Right lobe of liver (tissue), 6 donors: ENCODE measurements around the gene RPS3A. TPM values are rescaled to one million over a fixed set of nuclear protein-coding genes. Genes with fewer than 3 reads are reported as not detected.

Source experiments
- ATAC-seq, 4 donors: fragments of 200-7000 bp; cut with Tn5 transposase; one replicate each; pipeline ENCODE4 v1.9.1; 2020; ENCODE audit warnings: mild to moderate bottlenecking in 4 of 4, moderate library complexity in 4 of 4
- DNase-seq, 3 donors: peaks; one replicate each; pipeline ENCODE4 v3.0.0-alpha.2; 2020
- H3K27ac ChIP-seq, 3 donors: fragments of 200-600 bp; one replicate each; pipeline ENCODE4 v1.8.0; 2022
- H3K27me3 ChIP-seq, 2 donors: fragments of 200-600 bp; one replicate each; pipeline ENCODE4 v1.8.0; 2022
- H3K36me3 ChIP-seq, 4 donors: fragments of 200-600 bp; sonication (generic) in 1 of 4; one replicate each; pipeline versions ENCODE4 v1.5.1 to v1.8.0; 2017 to 2022; ENCODE audit warnings: control low read depth in 1 of 4
- H3K4me1 ChIP-seq, 4 donors: fragments of 200-600 bp; sonication (generic) in 1 of 4; one replicate each; pipeline versions ENCODE4 v1.5.1 to v1.8.0; 2017 to 2022; ENCODE audit warnings: control low read depth in 1 of 4
- H3K4me3 ChIP-seq, 3 donors: fragments of 200-600 bp; one replicate each; pipeline ENCODE4 v1.8.0; 2022
- H3K9me3 ChIP-seq, 4 donors: fragments of 200-600 bp; sonication (generic) in 1 of 4; one replicate each; pipeline versions ENCODE4 v1.5.1 to v1.8.0; 2017 to 2022; ENCODE audit warnings: control low read depth in 1 of 4
- POLR2A ChIP-seq: fragments of 450-650 bp; IDR thresholded peaks from one replicate; pipeline ENCODE4 v1.6.1; 2017; ENCODE audit warnings: antibody characterized with exemption, mild to moderate bottlenecking
- WGBS: methylation state at CpG from one replicate; pipeline ENCODE4 v1.1.6; 2018; ENCODE audit warnings: low coverage, low lambda C conversion rate; ENCODE audit not compliant: insufficient coverage; ENCODE audit errors: missing lambda C conversion rate; 5-methylcytosine and 5-hydroxymethylcytosine counted together
- intact Hi-C, 2 donors: fragments of 100-400 bp; cut with DNase I; formaldehyde crosslinking; loops; one replicate each; pipeline versions ENCODE4 v1.11.2 to v1.14.1; 2022
- small RNA-seq, 2 experiments: library from RNA; depleted of rRNA; stranded (forward); fragments of <200 nt; gene quantifications; one replicate each; pipeline ENCODE3, GENCODE V24; 2016
- total RNA-seq, 6 experiments: library from RNA; depleted of rRNA in 2 of 6; stranded (reverse); fragments of >200 nt in 2 of 6; fragmentation: NEBNext Ultra II Directional in 3 of 6; extraction: Animal tissue kit (Norgen Biotek cat#: 25700) in 3 of 6; gene quantifications; one replicate each; pipeline versions ENCODE4 v1.1.0 to v1.2.4, GENCODE V29; 2016 to 2023
- TF ChIP-seq, protein P1 (sequence below), 4 donors: fragments of 200-600 bp in 3 of 4; fragments of 450-650 bp in 1 of 4; IDR thresholded peaks; one replicate each; pipeline versions ENCODE4 v1.5.1 to v1.8.0; 2016 to 2022; ENCODE audit warnings: antibody characterized with exemption in 4 of 4, mild to moderate bottlenecking in 2 of 4
- donor health status: DM: no; HTN: yes; CAD: no.
- donor health status: DM: no; HTN: no; CAD: no.
- donor health status: DM: no; HTN: no; CAD: no.
- donor health status: DM: no; HTN: yes; CAD: no.
- donor health status: DM: no; HTN: yes; CAD: no.

RPS3A gene
- total RNA-seq, 6 experiments from 2014 or later, result 420 to 946 (median 518) TPM

DNA sequence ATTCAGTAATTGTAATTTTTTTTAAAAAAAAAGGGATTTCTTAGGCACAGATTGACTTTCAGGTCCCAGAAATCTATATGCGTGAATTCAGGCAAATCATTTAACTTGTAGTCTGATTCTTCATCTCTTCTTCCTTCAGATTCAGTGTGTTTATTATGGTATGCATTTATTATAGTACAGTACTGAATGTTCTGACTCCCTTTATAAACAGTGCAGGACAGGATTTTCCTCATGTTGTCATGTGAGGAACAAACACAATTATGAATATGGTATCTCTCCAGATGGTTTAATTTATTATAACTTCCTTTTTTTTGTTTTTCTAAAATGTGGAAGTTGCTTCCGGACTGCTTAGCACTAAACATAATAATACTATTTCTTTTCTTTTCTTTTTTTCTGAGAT is 54.2 kb downstream of the RPS3A start:
- TF ChIP-seq, protein P1, sequence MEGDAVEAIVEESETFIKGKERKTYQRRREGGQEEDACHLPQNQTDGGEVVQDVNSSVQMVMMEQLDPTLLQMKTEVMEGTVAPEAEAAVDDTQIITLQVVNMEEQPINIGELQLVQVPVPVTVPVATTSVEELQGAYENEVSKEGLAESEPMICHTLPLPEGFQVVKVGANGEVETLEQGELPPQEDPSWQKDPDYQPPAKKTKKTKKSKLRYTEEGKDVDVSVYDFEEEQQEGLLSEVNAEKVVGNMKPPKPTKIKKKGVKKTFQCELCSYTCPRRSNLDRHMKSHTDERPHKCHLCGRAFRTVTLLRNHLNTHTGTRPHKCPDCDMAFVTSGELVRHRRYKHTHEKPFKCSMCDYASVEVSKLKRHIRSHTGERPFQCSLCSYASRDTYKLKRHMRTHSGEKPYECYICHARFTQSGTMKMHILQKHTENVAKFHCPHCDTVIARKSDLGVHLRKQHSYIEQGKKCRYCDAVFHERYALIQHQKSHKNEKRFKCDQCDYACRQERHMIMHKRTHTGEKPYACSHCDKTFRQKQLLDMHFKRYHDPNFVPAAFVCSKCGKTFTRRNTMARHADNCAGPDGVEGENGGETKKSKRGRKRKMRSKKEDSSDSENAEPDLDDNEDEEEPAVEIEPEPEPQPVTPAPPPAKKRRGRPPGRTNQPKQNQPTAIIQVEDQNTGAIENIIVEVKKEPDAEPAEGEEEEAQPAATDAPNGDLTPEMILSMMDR (IDR thresholded peaks at IDR 0.05), result no peak
- TF ChIP-seq POLR2A, result no peak
- Histone ChIP-seq H3K4me1 (no peaks in the 10 kb centered on the region), H3K36me3 (peaks cover 0 to 9% (median 4%) of the 10 kb centered on the region in 4 donors), H3K27me3 (no peaks in the 10 kb centered on the region), H3K4me3 (no peak overlapping the region), H3K27ac (peak overlapping the region in 1 of 3 donors; percentile 36), H3K9me3 (no peaks in the 10 kb centered on the region)
- no peak for DNase-seq
- peak in 2 of 4 donors; percentile 43 to 73 for ATAC-seq
- intact Hi-C loops, result no loop called here
- 63% methylated on average over 2 of the region's 2 CpGs for WGBS

Small RNAs within 50 kb of the gene (small RNA-seq; reads per million reads assigned to genes)
- 0 reads per million in 2 experiments for gene SNORD73A
- gene SNORD73B, result 0 to 0.68 reads per million in 2 experiments

Other genes with a start within 250 kb of the RPS3A start
- 10 to 100 TPM; 18.9 to 48.1 (median 24.5) TPM for gene LRBA, start 84.3 kb upstream of the RPS3A start, total RNA-seq
- not detected for gene PRSS48, start 177.5 kb downstream of the RPS3A start, total RNA-seq
- 10 to 100 TPM; 40.2 to 53.8 (median 46.9) TPM for gene SH3D19, start 226.0 kb downstream of the RPS3A start, total RNA-seq